ENCODE measurements around the gene REG1B. TPM values are rescaled to one million over a fixed set of nuclear protein-coding genes. Genes with fewer than 3 reads are reported as not detected.
A peak's percentile ranks its signal among the peaks of the same experiment; 100 is the strongest.
"Not testable (repeated sequence)": the region's sequence is repeated elsewhere in the genome, so short reads cannot be mapped to it uniquely, and the experiment has no call there.

The REG1B gene
- total RNA-seq, 2 donors from 2014 or later, result not detected

DNA sequence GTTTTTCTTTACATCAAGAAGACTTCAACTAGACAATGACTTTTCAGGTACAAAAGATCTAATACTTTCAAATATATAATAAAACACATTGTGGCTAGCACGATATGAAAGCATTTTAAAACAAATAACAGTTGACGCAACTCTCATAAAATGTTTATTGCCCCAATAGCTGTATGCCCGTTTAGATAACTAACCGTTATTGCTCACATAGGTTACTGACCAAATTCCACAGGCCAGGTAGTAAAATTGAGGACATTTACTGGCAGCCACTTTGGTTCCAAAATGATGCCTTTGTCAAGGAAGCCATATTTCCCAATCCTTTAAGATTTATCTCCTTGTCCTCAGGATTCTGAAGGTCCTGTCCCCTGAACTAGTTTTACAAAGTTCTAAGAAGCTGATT, 2.9 kb upstream of the REG1B start:
- ATAC-seq, result no peak
- intact Hi-C loops (cut with DNase I), result no loop called here
- DNase-seq, result no peak

DNA sequence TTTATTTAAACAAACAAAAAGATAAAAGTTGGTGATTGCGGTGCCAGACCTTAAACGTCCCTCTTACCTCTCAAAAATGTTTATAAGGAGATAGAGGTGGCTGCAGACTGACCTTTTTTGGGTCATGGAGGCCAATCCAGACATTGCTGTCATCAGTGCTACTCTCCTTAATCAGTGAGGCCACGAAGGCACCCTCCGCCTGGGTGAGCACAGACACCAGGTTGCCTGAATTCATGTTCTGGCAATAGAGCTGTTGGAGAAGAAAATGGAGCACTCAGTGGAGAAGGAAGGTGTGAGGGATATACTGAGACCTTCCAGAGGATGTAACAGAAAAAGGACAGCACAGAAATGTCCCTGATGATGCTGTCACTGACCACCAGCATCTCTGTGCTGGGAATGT, 1.5 kb downstream of the REG1B start:
- ATAC-seq, result no peak
- intact Hi-C loops (cut with DNase I), result no loop called here
- DNase-seq, result no peak

DNA sequence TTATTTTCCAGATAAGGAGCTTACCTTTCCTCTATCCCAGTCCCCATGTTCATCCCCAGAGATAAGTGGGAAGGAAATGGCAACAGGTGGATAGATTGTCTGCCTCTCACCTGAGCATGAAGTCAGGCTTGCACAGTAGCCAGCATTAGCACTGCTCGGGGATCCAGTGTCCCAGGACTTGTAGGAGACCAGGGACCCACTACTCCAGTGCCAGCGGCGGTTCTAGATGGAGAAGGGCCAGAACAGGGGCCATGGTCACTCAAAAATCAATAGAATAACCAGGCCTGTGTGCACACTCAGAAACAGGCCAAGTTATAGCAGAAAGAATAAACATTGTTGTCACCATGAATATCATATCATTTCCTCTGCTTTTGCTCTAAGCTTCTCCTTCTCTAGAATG, 2.4 kb downstream of the REG1B start:
- no peak for DNase-seq
- no peak for ATAC-seq

DNA sequence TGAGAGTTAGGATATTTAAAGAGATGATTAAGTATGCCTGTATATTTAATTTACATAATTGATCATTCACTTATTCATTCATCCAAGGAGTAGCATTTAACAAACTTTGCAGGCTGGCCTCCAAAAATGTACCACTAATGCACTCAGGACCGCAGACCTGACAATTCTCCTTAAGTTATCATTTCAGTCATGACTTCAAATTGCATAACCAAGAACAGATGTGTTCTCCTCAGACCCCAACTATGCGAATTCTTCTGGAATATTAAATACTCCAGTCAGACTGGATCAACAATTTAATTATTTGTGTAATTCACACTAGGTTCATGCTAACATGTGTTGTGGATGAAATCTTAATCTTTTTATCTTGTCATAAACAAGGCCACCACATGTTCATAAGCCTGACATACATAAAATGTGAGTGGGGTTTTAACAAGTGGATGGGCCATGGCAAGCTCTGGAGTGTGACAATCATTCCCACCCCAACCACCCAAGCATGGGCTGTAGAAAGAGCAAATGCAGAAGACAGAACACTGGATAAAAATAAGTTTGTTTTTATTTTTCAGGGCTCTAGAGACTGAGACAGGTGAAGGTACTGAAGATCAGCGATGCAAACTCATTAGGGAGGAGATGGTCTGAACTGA, 3.2 kb downstream of the REG1B start:
- intact Hi-C loops (cut with DNase I), result no loop called here
- ATAC-seq (no peak), DNase-seq (no peak)

More for the DNA sequence above, 2.4 kb downstream of the REG1B start:
- intact Hi-C loops (cut with DNase I), result no loop called here

DNA sequence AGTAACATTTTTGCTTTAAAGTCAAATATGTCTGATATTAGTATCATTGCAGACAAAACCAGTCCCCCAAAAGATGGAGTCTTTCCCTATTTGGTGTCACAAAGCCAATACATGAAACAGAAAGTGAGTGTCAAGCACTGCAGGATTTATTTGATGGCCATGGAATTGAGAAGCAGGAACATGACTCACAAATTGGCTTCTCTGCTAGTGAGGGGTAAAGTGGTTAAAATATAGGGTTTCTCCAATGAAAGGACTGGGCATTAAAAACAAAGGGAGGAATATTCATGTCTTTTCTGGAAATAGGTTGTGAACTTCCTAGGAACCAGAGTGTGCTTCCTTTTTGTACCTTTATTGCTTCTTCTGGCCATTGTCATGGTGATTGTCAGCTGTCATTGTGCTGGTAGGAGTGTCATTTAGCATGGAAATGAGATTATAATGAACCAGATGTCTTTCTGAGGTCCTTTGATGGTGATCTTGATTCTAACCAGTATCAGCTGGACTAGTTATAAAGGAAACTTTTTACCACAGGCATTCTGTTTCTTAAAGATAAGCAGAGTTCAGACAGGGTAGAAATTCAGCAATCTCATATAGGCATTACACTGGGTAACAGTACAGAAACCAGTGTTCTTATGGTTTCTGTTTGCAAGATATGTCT, 4.1 kb downstream of the REG1B start:
- intact Hi-C loops (cut with DNase I), result no loop called here
- DNase-seq (no peak), ATAC-seq (no peak)

DNA sequence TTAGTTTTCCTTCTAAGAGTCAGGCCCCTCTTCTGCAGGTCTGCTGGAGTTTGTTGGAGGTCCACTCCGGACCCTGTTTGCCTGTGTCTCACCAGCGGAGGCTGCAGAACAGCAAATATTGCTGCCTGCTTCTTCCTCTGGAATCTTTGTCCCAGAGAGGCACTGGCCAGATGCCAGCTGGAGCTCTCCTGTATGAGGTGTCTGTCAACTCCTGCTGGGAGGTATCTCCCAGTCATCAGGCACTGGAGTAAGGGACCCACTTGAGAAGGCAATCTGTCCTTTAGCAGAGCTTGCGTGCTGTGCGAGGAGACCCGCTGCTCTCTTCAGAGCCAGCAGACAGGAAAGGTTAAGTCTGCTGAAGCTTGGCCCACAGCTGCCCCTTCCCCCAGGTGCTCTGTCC, 4.8 kb downstream of the REG1B start:
- intact Hi-C loops (cut with DNase I), result no loop called here
- ATAC-seq (no peak), DNase-seq (no peak)

DNA sequence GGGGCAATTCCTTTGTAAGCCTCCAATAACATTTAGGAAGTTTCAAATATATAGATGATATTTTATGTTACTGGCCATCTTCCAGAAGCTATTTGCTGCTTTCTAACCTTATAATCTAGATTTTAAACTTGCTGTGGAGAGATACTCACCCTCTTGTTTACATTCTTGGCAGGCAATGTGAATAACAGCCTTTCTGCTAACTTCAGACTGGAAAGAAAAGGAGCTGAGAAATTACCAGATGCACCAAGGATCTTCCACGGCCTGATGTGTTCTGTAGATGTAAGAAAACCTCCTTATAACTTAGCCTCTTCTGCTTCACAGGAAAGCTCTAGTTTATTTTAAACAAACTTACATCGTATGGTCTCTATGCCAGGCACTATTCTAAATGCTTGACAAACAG, 16.7 kb downstream of the REG1B start:
- ATAC-seq (no peak), DNase-seq (no peak)
- intact Hi-C loops (cut with DNase I), result no loop called here

DNA sequence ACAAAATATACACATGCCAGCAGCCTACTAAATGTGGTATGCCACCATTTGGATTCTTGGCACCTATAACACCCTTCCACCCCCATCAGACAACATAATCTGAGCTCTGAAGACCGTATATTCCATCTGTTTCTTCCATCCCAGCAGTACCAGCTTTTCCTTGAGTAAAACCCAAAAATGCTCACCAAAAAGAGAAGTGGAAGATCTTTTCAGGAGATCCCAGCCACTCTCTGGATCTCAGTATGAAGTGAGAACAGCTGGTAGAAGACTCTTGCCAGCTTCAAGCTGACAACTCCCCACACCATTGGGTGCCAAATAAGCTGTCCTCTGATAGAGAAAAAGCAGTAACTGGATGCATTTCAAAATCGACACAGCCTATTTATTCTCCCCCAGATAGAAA, 22.6 kb downstream of the REG1B start:
- ATAC-seq, result no peak
- intact Hi-C loops (cut with DNase I), result no loop called here
- no peak for DNase-seq

DNA sequence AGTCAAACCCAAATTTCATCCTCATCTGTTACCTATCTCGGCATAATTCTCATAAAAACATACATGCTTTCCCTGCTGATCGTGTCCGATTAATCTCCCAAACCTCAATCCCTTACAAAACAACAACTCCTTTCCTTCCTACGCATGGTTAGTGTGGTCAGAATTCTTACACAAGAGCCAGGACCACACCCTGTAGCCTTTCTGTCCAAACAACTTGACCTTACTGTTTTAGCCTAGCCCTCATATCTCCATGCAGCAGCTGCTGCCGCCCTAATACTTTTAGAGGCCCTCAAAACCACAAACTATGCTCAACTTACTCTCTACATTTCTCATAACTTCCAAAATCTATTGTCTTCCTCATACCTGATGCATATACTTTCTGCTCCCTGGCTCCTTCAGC, 33.0 kb downstream of the REG1B start:
- DNase-seq; intact Hi-C loops (cut with DNase I); ATAC-seq: not testable (repeated sequence)

DNA sequence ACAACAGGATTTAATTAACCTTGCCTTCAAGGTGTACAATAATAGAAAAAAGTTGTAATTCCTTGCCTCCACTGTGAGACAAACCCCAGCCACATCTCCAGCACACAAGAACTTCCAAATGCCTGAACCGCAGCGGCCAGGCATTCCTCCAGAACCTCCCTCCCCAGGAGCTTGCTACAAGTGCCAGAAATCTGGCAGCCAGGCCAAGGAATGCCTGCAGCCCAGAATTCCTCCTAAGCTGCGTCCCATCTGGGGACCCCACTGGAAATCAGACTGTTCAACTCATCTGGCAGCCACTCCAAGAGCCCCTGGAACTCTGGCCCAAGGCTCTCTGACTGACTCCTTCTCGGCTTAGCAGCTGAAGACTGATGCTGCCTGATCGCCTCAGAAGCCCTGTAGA, 34.3 kb downstream of the REG1B start:
- ATAC-seq; intact Hi-C loops (cut with DNase I): not testable (repeated sequence)
- peak; percentile 24 for DNase-seq

DNA sequence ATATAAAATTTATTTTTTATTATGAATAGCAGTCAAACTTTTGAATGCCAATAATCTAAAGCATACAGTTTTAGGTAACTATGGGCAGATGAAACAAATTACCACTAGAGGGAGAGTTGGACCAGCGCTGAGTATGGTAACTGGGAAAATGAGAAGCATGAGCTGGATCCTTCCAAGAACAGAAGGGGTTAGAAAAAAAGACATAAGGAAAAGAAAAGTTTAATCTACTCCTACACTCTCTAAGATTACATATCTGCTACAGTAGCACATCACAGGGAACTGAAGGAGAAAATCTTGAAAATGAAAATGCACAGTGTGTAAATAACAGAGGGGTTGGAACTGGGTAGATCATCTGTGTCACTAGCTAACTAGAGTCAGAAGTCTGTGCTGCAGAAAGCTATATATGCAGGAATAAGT, 46.8 kb downstream of the REG1B start:
- intact Hi-C loops (cut with DNase I), result no loop called here
- DNase-seq (no peak), ATAC-seq (peak in 1 of 2 donors; percentile 56)

DNA sequence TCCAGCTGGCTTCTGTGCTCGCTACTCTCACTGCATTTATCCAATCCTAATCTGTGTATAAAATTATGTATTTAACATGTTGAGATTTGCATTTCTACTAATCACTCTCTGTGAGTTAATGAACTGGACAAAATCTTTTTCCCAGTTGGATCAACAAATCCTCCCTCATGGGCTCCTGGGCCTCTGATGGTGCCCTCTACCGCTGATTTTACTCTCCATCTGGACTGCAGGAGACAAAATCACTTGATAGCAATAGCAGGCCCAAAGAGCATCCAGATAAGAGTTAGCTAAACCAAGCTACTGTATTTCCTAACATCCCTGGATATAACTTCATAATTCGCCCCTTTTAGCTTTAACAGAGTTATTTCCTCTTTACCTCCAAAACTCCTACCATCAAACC, 47.8 kb downstream of the REG1B start:
- no peak for ATAC-seq
- intact Hi-C loops (cut with DNase I), result no loop called here
- no peak for DNase-seq

Other genes with a start within 250 kb of the REG1B start
- gene REG3G, start 62.3 kb downstream of the REG1B start, total RNA-seq, result not detected
- gene REG1A, start 32.5 kb upstream of the REG1B start, total RNA-seq, result not detected
- gene REG3A, start 71.8 kb upstream of the REG1B start, total RNA-seq, result not detected

Data from left cardiac atrium (tissue), 4 donors.